Heart left ventricle (tissue), 16 donors: Measurements from ENCODE around the gene PPP1R11. TPM values are rescaled to one million over a fixed set of nuclear protein-coding genes. Genes with fewer than 3 reads are reported as not detected.

Experiments used
- ATAC-seq, 4 donors: fragments of 200-7000 bp; cut with Tn5 transposase; one replicate each; pipeline ENCODE4 v1.9.1; 2020 to 2022; ENCODE audit warnings: moderate library complexity in 4 of 4, mild to moderate bottlenecking in 3 of 4, moderate number of reproducible peaks in 1 of 4
- DNase-seq, 5 donors: peaks; one replicate each; pipeline ENCODE4 v3.0.0-alpha.2; 2020
- H3K27ac ChIP-seq, 12 donors: fragments of 200-600 bp; sonication (generic) in 4 of 12; one replicate each; pipeline versions ENCODE4 v1.5.0 to v1.8.0; 2016 to 2022; ENCODE audit warnings: mild to moderate bottlenecking in 2 of 12
- H3K27me3 ChIP-seq, 9 donors: fragments of 200-600 bp; sonication (generic) in 2 of 9; one replicate each; pipeline versions ENCODE4 v1.5.1 to v1.8.0; 2016 to 2022; ENCODE audit warnings: mild to moderate bottlenecking in 3 of 9
- H3K36me3 ChIP-seq, 9 donors: fragments of 200-600 bp; sonication (generic) in 2 of 9; one replicate each; pipeline versions ENCODE4 v1.5.0 to v1.8.0; 2018 to 2022; ENCODE audit warnings: mild to moderate bottlenecking in 2 of 9
- H3K4me1 ChIP-seq, 12 donors: fragments of 200-600 bp; sonication (generic) in 4 of 12; one replicate each; pipeline versions ENCODE4 v1.5.0 to v1.8.0; 2016 to 2022; ENCODE audit warnings: mild to moderate bottlenecking in 3 of 12
- H3K4me3 ChIP-seq, 12 donors: fragments of 200-600 bp; sonication (generic) in 4 of 12; one replicate each; pipeline versions ENCODE4 v1.5.0 to v1.8.0; 2017 to 2022; ENCODE audit warnings: mild to moderate bottlenecking in 9 of 12, moderate library complexity in 4 of 12
- H3K9me3 ChIP-seq, 12 donors: fragments of 200-600 bp; sonication (generic) in 4 of 12; one replicate each; pipeline versions ENCODE4 v1.5.0 to v1.8.0; 2016 to 2022; ENCODE audit warnings: mild to moderate bottlenecking in 1 of 12
- POLR2A ChIP-seq, 2 donors: fragments of 450-650 bp; IDR thresholded peaks; one replicate each; pipeline ENCODE4 v1.6.1; 2017; ENCODE audit warnings: antibody characterized with exemption in 2 of 2, mild to moderate bottlenecking in 2 of 2, moderate library complexity in 2 of 2
- WGBS, 4 donors: extraction: QIAGEN DNeasy Blood & Tissue Kit in 2 of 4; methylation state at CpG; one replicate each; pipeline versions ENCODE4 v1.1.5 to v1.1.7; 2013 to 2018; 5-methylcytosine and 5-hydroxymethylcytosine counted together
- intact Hi-C, 10 donors: fragments of 100-400 bp; cut with DNase I; formaldehyde crosslinking; loops; one replicate each; pipeline versions ENCODE4 v1.11.1 to v1.14.2; 2022
- polyA plus RNA-seq, 2 donors: library from polyadenylated mRNA; stranded (reverse); fragments of 200-250 nt; gene quantifications; one replicate each; pipeline ENCODE4 v1.2.3, GENCODE V29; 2013
- total RNA-seq, 9 donors: library from RNA; depleted of rRNA in 2 of 9; stranded (reverse); fragments of >200 nt in 2 of 9; fragmentation: NEBNext Ultra II Directional in 3 of 9; extraction: Animal tissue kit (Norgen Biotek cat#: 25700) in 3 of 9; gene quantifications; one replicate each; pipeline versions ENCODE4 v1.1.0 to v1.2.4, GENCODE V29; 2016 to 2023
- TF ChIP-seq, protein P1 (sequence below), 12 donors: fragments of 200-600 bp; sonication (generic) in 4 of 12; IDR thresholded peaks; one replicate each; pipeline versions ENCODE4 v1.5.0 to v1.8.0; 2018 to 2022; ENCODE audit warnings: antibody characterized with exemption in 12 of 12, mild to moderate bottlenecking in 5 of 12
- donor health status: ischemic (EF 13 %, LVEDD 7.1; RV severe dilation, severe dysfunction).
- donor health status: healthy with polysubstance abuse.
- donor health status: DM: no; HTN: yes; CAD: no.
- donor health status: DM: no; HTN: no; CAD: no.
- donor health status: ischemic (EF 25% LVEDD 6.9; RV normal size, moderate dysfunction).
- donor health status: ischemic (EF 25% LVEDD 5.7; RV mildly dilated, moderate dysfunction).
- donor health status: healthy.
- donor health status: DM: yes; HTN: yes; CAD: no.
- donor health status: ischemic (EF 35%, LVEDD 5.7; RV mildly dilated, moderate dysfunction).
- donor health status: nonischemic (EF 11% LVEDD 7.7; RV severe dilation, severe dysfunction).
- donor health status: DM: yes; HTN: yes; CAD: no.
- donor health status: PGD.
- donor health status: ischemic (EF 29% LVEDD 5.4; RV normal size, mild dysfunction).
- donor health status: nonischemic (EF 23%, LVEDD 6.1; RV moderate dilation, normal function).

The PPP1R11 gene
- total and polyA plus RNA-seq, 11 donors, result 38.7 to 90.3 (median 44.9) TPM

DNA sequence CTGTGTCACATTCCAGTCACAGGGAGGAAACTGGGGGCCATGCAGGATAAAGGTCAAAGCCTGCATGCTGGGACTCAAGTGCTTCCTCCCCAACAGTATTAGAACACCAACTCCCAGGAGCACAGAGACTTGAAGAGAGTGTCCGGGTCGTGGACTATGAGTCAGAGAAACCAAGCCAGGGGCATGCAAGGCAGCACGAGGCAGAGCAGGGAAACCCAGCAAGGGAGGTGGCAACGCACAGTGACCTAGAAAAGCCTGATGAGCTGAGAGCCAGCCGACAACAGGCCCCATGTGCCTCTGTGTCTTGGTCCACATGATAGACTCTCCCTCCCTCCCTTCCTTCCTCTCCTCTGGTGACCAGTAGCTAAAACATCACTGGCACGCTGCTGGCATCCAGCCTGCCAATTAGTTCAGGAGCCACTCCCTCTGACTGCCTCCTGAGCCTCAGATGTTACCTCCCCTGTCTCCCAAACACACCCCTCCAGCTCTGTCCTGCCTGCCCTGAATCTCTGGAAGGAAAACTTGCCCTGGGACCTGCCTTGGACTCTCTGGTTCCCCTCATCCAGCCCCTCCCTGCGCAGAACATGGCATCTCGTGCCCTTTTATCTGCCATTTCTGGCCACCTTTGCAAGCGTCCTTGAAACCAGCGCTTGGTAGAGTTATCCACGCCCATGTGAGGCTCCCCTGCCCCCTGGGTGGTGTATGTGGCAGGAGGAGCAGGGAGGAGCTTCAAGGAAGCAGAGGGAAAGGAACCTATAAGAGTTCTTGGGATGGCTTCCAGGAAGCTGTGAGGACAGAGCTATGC lies 24.8 kb downstream of the PPP1R11 start:
- 43 to 53% (median 45%) methylated on average over 11 of the region's 11 CpGs for whole genome bisulfite sequencing, 4 donors
- Histone ChIP-seq H3K4me1 (peaks cover 0 to 5% (median 0%) of the 10 kb centered on the region in 12 donors), H3K27me3 (peaks cover 0 to 73% (median 9%) of the 10 kb centered on the region in 9 donors), H3K9me3 (no peaks in the 10 kb centered on the region), H3K36me3 (no peaks in the 10 kb centered on the region), H3K4me3 (no peak overlapping the region), H3K27ac (no peak overlapping the region)
- ATAC-seq, result peak in 3 of 4 donors; percentile 54 to 65 (median 59)
- no peak for TF ChIP-seq POLR2A (IDR thresholded peaks at IDR 0.05)
- TF ChIP-seq, protein P1, sequence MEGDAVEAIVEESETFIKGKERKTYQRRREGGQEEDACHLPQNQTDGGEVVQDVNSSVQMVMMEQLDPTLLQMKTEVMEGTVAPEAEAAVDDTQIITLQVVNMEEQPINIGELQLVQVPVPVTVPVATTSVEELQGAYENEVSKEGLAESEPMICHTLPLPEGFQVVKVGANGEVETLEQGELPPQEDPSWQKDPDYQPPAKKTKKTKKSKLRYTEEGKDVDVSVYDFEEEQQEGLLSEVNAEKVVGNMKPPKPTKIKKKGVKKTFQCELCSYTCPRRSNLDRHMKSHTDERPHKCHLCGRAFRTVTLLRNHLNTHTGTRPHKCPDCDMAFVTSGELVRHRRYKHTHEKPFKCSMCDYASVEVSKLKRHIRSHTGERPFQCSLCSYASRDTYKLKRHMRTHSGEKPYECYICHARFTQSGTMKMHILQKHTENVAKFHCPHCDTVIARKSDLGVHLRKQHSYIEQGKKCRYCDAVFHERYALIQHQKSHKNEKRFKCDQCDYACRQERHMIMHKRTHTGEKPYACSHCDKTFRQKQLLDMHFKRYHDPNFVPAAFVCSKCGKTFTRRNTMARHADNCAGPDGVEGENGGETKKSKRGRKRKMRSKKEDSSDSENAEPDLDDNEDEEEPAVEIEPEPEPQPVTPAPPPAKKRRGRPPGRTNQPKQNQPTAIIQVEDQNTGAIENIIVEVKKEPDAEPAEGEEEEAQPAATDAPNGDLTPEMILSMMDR (IDR thresholded peaks at IDR 0.05), result no peak
- peak in 1 of 5 donors; percentile 22 for DNase-seq
- intact Hi-C loops, result no loop called here

DNA sequence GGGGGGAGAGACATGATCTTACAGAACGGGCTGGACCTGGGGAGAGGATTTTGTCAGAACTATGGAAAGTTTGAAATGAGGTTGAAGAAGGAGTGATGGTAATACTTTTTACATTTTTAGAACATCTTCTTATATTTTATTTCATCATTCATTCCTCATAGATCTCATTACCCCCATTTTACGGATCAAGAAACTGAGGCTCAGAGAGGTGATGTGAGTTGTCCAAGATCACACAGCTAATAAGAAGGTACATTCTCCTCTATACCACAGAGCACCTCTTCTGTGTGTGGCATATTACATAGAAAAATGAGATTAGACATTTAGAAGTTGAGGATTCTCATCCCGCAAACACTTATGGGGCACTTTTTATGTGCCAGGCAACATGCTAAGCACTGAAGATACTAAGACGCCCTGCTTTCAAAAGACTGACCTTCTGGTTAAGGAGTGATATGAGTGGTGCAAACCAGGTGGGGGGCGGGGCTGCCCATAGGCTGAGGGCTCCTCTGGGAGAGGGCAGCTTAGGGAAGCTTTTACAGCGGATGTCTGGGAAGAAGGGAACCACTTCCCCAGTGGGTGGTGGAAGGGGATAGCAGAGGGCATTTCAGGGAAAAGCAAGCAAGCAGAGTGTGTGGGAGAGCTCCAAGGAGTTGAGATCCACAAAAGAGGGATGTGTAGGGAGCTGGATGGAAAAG lies 26.0 kb downstream of the PPP1R11 start:
- intact Hi-C loops, result no loop called here
- 44 to 75% (median 69%) methylated on average over 6 of the region's 6 CpGs for WGBS, 4 donors
- TF ChIP-seq, protein P1 (IDR thresholded peaks at IDR 0.05), result no peak
- TF ChIP-seq POLR2A (IDR thresholded peaks at IDR 0.05), result no peak
- Histone ChIP-seq H3K27me3 (peaks cover 0 to 75% (median 9%) of the 10 kb centered on the region in 9 donors), H3K9me3 (no peaks in the 10 kb centered on the region), H3K4me1 (peaks cover 0 to 5% (median 0%) of the 10 kb centered on the region in 12 donors), H3K4me3 (no peak overlapping the region), H3K36me3 (no peaks in the 10 kb centered on the region), H3K27ac (no peak overlapping the region)
- no peak for ATAC-seq
- no peak for DNase-seq

DNA sequence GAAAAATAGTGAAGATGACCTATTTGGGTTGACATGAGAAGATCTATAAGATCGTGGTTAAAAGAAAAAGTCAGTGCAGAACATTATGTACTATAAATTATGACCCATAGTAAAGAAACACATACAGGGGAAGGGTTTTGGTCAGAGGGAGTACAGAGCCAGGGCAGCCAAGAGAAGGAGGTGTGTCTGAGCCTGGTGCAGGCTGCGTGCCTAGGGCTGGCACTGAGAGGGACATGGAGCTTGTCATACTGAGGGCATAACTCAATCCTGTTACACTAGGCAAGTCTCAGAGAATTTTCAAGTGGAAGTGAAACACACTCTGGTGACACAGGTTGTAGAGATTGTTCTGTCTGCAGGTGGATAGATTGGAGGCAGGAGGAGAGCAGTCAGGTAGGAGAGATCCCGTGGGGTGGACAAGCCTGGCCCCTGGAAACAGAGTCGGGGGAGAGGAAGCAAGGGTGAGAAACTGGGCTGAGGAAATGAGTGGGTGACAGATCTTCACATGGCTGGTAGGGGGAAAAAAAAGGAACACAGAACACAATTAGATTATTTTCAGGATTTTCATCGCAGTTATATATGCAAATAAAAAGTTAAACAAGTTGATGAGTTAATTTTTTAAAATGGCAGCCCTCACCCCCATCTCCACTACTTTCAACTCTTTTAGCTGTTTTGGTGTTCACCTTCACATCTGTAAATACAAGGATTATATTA lies 27.1 kb downstream of the PPP1R11 start:
- Histone ChIP-seq H3K27ac (no peak overlapping the region), H3K9me3 (no peaks in the 10 kb centered on the region), H3K27me3 (peaks cover 0 to 73% (median 15%) of the 10 kb centered on the region in 9 donors), H3K36me3 (no peaks in the 10 kb centered on the region), H3K4me3 (no peak overlapping the region), H3K4me1 (peaks cover 0 to 5% (median 0%) of the 10 kb centered on the region in 12 donors)
- intact Hi-C loops, result no loop called here
- DNase-seq, result no peak
- TF ChIP-seq POLR2A (IDR thresholded peaks at IDR 0.05), result no peak
- TF ChIP-seq, protein P1 (IDR thresholded peaks at IDR 0.05), result no peak
- WGBS, 4 donors, result 69 to 81% (median 73%) methylated on average over 4 to 5 of the region's 5 CpGs
- ATAC-seq, result peak in 1 of 4 donors; percentile 58
